Esophagus muscularis mucosa (tissue), 4 donors: ENCODE data around the gene RCE1.

Experiments used
- EP300 ChIP-seq: sonication (generic); formaldehyde crosslinking; IDR thresholded peaks from one replicate; pipeline ENCODE4 v1.6.1; 2017; ENCODE audit warnings: antibody characterized with exemption
- POLR2A ChIP-seq: fragments of 450-650 bp; IDR thresholded peaks from one replicate; pipeline ENCODE4 v1.6.1; 2017; ENCODE audit warnings: antibody characterized with exemption, moderate library complexity, mild to moderate bottlenecking, low read depth
- POLR2AphosphoS5 ChIP-seq, 2 donors: sonication (generic); formaldehyde crosslinking; IDR thresholded peaks; one replicate each; pipeline ENCODE4 v1.6.1; 2017; ENCODE audit warnings: antibody characterized with exemption in 2 of 2
- TF ChIP-seq, protein P1 (sequence below), 3 experiments: fragments of 200-600 bp in 2 of 3; fragments of 450-650 bp in 1 of 3; sonication (generic) in 2 of 3; IDR thresholded peaks; one replicate each; pipeline ENCODE4 v1.5.1; 2017 to 2019; ENCODE audit warnings: antibody characterized with exemption in 3 of 3, mild to moderate bottlenecking in 2 of 3, moderate library complexity in 1 of 3

- TF ChIP-seq, protein P1, sequence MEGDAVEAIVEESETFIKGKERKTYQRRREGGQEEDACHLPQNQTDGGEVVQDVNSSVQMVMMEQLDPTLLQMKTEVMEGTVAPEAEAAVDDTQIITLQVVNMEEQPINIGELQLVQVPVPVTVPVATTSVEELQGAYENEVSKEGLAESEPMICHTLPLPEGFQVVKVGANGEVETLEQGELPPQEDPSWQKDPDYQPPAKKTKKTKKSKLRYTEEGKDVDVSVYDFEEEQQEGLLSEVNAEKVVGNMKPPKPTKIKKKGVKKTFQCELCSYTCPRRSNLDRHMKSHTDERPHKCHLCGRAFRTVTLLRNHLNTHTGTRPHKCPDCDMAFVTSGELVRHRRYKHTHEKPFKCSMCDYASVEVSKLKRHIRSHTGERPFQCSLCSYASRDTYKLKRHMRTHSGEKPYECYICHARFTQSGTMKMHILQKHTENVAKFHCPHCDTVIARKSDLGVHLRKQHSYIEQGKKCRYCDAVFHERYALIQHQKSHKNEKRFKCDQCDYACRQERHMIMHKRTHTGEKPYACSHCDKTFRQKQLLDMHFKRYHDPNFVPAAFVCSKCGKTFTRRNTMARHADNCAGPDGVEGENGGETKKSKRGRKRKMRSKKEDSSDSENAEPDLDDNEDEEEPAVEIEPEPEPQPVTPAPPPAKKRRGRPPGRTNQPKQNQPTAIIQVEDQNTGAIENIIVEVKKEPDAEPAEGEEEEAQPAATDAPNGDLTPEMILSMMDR (IDR thresholded peaks at IDR 0.05), result no peak
- TF ChIP-seq POLR2AphosphoS5 (IDR thresholded peaks at IDR 0.05) (no peak), POLR2A (no peak), EP300 (no peak)
Measured at GRCh38 chr11:66859686-66860448, 16.6 kb downstream of the RCE1 start.
